GM12875 (cell line): ENCODE measurements around the gene MTFMT.

Experiments used
- H3K4me3 ChIP-seq: one replicate; pipeline ENCODE4 v1.5.1; 2011; ENCODE audit warnings: low read depth, low read length, control low read depth
- TF ChIP-seq, protein P1 (sequence below): IDR thresholded peaks from 2 replicates; pipeline ENCODE4 v1.5.1; 2011; ENCODE audit warnings: low read depth, mild to moderate bottlenecking, control low read depth, inconsistent platforms, low read length, moderate library complexity, borderline replicate concordance; ENCODE audit not compliant: insufficient read depth

MTFMT gene

DNA sequence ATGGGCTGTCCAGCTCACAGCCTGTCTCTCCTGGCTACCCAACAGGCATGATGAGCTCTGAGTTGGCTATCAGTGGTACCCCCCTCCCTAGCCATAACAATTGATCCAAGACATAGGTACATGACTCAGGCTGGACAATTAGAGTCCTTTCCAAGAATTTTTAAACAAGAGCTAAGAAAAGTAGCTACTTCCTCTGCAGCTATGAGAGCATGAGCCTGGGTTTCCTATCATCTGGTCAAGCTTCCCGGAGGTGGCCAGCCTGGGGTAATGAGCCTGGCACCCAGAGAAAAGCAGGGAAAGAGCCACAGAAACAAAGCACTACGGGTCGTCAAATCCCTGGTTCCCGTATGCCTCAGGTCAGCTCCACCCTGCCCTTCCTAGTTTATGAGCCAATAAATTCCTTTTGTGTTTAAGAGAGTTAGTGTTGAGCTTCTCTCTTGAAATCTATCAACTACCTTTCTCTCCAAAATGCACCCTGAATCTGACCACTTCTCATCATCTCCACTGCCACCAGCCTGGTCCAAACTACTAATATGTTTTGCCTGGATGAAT, 13.4 kb upstream of the MTFMT start:
- H3K4me3 ChIP-seq = no peak overlapping the region
- TF ChIP-seq, protein P1, sequence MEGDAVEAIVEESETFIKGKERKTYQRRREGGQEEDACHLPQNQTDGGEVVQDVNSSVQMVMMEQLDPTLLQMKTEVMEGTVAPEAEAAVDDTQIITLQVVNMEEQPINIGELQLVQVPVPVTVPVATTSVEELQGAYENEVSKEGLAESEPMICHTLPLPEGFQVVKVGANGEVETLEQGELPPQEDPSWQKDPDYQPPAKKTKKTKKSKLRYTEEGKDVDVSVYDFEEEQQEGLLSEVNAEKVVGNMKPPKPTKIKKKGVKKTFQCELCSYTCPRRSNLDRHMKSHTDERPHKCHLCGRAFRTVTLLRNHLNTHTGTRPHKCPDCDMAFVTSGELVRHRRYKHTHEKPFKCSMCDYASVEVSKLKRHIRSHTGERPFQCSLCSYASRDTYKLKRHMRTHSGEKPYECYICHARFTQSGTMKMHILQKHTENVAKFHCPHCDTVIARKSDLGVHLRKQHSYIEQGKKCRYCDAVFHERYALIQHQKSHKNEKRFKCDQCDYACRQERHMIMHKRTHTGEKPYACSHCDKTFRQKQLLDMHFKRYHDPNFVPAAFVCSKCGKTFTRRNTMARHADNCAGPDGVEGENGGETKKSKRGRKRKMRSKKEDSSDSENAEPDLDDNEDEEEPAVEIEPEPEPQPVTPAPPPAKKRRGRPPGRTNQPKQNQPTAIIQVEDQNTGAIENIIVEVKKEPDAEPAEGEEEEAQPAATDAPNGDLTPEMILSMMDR = no peak

DNA sequence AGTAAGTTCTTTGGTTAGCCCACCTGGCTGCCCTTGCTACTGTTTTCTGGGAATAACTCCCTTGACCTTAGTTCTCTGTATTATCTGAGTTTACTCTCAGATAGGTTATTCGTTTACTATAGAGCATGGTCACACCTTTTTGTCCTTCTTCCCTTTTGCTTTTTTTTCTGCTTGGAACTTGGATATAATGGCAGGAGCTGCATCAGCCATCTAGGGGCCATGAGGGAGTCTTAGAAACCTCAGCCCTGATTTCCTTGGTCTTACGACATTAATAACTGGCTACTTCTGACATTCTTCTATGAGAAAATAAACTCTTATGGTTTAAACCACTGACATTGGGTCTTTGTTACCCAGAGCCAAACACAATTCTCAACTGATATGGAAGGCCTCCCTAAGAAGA, 12.3 kb upstream of the MTFMT start:
- H3K4me3 ChIP-seq = no peak overlapping the region
- TF ChIP-seq, protein P1 = no peak

DNA sequence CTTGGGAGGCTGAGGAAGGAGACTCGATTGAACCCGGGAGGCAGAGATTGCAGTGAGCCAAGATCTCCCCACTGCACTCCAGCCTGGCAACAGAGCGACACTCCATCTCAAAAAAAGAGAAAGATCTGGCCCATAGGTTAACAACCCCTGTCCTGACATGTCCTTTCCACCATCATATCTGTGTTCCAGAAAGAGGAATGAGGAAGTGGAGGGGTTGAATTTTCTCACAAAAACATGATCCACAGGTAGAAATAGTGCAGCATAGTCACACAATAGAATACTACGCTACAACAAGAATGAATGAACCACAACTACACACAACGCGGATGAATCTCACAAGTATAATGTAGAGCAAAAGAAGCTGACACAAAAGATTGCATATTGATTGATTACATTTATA, 11.0 kb upstream of the MTFMT start:
- no peak overlapping the region for H3K4me3 ChIP-seq
- TF ChIP-seq, protein P1 = no peak

DNA sequence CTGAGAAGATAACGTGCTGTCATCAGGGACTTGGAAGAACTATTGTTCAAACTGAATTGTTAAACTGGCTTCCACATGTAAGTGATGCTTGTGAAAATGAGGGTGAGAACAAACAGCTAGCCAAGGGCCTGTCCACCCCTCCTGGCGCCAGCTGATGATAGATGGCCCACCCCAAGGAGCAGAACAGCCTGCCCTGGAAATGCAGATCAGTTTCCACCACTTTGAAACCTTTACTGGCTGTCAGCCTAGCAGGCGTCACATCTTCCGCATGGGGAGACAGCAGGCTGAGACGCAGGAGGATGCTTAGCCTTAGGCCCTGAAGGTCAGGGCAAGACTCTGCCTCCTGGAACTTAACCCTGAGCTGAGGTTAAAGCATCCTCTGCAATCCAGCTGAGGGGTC, 9.4 kb upstream of the MTFMT start:
- no peak overlapping the region for H3K4me3 ChIP-seq
- TF ChIP-seq, protein P1 = no peak

DNA sequence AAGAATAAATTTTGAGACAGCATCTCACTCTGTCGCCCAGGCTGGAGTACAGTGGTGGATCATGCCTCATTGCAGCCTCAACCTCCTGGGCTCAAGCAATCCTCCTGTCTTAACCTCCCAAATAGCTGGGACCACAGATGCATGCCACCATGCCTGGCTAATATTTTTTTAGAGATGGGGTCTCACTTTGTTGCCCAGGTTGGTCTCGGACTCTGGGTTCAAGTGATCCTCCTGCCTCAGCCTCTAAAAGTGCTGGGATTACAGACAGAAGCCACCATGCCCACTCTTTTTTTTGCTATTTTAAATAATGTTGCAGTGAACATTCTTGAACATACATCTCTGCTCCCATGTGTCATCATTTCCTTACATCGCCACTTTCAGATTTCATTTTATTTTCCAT, 9.0 kb upstream of the MTFMT start:
- H3K4me3 ChIP-seq = no peak overlapping the region
- TF ChIP-seq, protein P1 = no peak

DNA sequence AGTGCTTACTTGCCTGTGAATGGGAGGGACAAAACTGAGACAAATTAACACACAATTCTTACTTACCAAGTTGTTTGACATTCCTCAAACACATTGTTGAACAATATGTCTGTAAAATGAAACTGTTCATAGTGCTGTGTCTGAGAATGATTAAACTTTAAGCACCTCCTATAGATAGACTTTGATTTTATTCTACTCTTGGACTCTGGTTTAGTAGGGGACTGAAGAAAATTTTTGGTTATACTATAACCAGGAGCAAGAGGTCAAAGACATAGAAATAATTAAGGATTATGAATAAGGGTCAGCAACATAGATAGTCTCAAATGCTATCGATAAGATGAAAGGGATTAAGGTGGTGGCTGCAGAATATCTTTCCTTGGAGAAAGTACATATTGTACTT, 7.9 kb upstream of the MTFMT start:
- TF ChIP-seq, protein P1 = no peak
- H3K4me3 ChIP-seq = no peak overlapping the region

DNA sequence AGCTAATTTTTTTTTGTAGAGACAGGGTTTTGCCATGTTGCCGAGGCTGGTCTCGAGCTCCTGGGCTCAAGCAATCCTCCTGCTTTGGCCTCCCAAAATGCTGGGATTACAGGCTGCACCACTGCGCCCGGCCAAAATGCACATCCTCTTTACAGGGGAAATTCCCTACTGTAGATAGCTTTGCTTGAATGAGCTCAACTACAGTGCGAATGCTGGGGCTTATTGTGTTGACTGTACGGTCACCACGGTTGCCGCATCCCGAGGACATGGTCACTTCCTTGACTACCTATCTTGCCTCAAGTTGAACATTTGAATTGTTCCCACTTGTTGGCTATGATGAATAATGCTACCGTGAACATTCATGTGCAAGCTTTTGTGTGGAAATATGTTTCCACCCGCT, 5.3 kb upstream of the MTFMT start:
- TF ChIP-seq, protein P1 = no peak
- H3K4me3 ChIP-seq = no peak overlapping the region
